AG09319 (cell line): Measurements from ENCODE around the gene WDR64.

Source experiments
- DNase-seq: peaks from one replicate; pipeline ENCODE4 v3.0.0-alpha.2; 2010; ENCODE audit warnings: low read depth; ENCODE audit errors: extremely low read depth
- TF ChIP-seq, protein P1 (sequence below): IDR thresholded peaks from 2 replicates; pipeline ENCODE4 v1.5.1; 2011; ENCODE audit warnings: low read depth, mild to moderate bottlenecking, inconsistent platforms, low read length, moderate library complexity

The WDR64 gene

DNA sequence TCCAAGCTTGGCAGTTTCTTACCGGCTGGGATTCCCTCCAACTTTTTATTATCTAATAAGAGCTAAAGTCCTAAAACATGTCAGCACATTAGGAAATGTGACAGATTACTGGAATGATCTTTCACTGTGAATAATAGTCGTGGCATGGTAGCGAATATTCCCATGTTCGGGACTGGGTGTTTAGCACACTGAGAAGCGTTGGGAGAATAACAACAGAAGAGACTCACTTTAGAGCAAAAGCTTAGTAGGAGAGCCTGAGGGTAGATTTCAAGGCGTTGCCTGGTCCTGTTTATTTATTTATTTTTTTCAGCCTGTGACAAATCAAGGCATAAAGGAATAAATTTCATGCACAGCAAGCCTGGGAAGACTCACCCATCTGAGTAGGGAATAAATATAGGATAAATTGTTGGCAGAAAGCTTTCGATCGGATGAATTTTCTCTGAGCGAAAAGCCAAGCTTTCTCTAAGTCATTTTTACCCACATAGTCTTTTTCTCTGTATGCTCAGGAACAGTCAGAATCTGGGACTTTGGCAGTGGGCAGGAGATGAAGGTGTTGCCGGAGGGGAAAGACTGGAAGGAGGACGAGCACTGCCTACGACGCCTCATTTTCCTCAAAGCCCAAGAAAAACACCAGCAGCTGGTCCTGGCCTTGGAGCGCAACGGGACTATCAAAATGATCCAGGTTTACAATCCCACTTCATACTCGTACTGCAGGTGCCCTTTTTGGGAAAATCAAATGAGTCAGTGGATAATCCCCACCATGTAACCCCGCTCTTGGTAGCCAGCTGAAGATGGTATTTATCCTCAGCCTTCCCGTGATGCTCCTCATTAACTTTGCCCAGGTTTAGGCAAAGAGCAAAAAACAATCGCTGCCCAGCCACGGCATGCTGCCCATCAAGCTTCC is 97.2 kb downstream of the WDR64 start:
- no peak for DNase-seq
- TF ChIP-seq, protein P1, sequence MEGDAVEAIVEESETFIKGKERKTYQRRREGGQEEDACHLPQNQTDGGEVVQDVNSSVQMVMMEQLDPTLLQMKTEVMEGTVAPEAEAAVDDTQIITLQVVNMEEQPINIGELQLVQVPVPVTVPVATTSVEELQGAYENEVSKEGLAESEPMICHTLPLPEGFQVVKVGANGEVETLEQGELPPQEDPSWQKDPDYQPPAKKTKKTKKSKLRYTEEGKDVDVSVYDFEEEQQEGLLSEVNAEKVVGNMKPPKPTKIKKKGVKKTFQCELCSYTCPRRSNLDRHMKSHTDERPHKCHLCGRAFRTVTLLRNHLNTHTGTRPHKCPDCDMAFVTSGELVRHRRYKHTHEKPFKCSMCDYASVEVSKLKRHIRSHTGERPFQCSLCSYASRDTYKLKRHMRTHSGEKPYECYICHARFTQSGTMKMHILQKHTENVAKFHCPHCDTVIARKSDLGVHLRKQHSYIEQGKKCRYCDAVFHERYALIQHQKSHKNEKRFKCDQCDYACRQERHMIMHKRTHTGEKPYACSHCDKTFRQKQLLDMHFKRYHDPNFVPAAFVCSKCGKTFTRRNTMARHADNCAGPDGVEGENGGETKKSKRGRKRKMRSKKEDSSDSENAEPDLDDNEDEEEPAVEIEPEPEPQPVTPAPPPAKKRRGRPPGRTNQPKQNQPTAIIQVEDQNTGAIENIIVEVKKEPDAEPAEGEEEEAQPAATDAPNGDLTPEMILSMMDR: no peak

DNA sequence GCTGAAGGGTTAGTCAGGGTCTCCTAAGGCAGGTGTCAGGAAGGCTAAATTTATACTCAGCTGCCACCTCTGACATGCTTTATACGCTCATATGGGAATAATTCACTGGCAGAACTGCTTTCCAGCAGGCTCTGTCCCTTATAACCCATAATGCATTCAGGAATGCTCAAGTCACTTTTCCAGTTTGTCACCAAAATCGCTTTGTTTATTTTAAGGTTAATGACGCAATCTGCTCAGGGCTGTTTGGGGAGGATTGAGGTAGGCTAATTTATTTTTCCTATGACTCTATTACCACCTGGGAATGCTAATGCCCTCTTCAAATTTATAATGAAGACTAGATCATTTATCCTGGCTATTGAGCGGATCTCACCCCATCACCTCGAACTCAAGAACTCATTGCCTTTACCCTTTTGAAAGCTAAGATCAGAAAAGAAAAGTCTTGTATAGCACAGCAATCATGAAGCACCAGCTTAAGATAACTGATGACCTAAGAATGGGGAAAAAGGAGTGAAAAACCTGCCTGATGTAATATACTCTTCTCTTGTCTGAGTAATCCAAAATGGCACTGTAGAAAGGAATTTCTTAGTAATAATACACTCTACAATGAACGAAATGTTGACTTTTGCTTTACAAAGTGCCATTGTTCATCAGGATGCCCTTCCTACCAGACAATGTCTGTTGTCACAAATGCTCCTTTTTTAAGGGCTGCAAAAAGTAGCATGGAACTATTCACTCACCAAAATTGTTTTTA is 98.0 kb downstream of the WDR64 start:
- DNase-seq: no peak
- TF ChIP-seq, protein P1: no peak

DNA sequence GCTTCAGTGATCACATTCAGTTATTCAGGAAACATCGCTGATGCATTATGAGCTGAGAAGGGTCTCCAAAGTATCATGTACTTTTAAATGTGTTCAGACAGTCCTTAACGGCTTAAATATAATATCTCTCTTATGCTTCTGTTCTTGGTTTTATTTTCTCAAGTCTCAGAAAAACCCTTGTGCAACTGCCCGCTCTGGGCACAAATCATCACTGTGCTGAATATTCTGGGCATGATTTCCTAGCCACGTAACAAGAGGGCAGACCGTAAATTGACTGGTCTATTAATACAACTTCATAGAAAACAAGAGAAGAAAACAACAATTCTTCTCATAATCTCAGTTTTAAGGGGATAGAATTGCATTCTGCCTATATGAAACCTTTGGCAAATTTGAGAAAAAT is 99.4 kb downstream of the WDR64 start:
- TF ChIP-seq, protein P1: no peak
- DNase-seq: no peak

DNA sequence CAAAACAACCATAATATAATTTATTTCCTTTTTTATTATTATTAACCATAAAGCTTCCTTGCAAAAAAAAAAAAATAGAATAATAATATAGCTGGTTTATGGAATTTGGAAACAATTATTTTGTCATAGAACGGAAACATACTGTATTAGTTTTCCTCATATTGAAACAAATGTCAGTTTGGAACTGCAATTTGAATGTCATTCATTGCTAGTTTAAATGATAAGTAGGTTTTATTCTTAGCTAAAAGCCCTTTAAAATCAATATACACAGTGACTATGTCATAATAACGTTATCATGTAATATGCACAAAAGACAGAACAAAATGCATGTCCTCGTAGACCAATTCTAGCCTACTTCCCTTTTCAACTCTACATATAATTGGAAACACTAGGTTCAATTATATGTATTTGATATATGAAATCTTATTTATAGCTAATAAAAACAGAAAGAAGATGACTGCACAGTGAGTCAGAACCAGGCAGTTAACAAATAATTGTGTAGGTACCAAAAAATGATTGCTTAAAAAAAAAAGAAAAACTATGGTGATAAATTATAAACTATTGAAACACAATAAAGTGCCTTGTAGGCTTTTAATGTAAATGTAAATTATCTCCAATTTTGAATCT is 110.7 kb downstream of the WDR64 start:
- TF ChIP-seq, protein P1: no peak
- no peak for DNase-seq

DNA sequence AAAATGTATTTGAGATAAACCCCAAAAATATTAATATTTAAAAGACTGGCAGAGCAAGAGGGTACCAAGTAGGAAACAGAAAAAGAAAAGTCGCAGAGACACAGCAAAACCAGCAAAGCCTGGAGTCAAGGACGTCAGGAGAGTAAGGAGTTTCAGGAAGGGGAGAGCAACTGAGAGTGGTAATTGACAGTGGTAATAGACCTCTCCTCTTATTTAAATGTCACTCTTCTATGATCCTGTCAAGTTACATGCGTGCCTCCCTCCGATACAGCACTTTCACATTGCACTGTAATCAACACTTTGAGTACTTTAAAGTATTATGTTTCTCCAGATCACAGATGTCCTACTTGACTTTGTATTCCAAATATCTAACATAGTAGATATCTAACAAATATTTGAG is 113.3 kb downstream of the WDR64 start:
- DNase-seq: no peak
- TF ChIP-seq, protein P1: no peak

DNA sequence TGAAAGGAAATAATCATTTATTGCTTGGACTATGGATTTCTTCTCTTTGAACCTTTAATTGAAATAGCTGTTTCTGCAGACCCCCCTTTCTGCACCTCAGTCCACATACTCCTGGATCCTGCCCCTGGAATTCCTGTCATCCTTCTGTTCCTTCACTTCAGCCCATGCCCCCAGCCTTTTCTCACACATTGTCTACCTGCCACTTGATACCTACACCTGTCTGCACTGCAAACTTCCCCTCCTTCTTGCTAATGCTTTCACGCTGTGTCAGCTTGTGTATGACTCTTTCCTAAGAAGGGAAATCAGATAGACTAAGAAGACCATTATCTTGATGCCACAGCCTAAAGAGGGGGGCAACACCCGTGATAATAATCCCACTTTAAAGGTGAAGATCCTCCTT is 115.7 kb downstream of the WDR64 start:
- DNase-seq: no peak
- TF ChIP-seq, protein P1: no peak
